ENCODE measurements around the gene PKP1. TPM values are rescaled to one million over a fixed set of nuclear protein-coding genes. Genes with fewer than 3 reads are reported as not detected.

PKP1 gene
- total and polyA plus RNA-seq, 2 donors (not counting 3 experiments of a cell fraction or from before 2014, with no cell fraction given): 0.01 TPM; not detected in 1

- no peak overlapping the region for H3K27ac ChIP-seq (ENCODE audit: insufficient read depth, low read depth, low read length)
- DNase-seq (ENCODE audit: low read depth, low spot score) (no peak), FAIRE-seq (no peak)
- H3K9ac ChIP-seq (replicated peaks; ENCODE audit: extremely low read depth, insufficient read depth, low read length): no peak overlapping the region
- H3K79me2 ChIP-seq (ENCODE audit: control insufficient read depth, insufficient read depth, low read length): no peaks in the 10 kb centered on the region
- no peaks in the 10 kb centered on the region for H3K9me1 ChIP-seq (replicated peaks; ENCODE audit: control insufficient read depth, extremely low read depth, insufficient read depth, low read length)
- H3K4me1 ChIP-seq (ENCODE audit: control insufficient read depth, extremely low read depth, insufficient read depth, low read length): no peaks in the 10 kb centered on the region
- no peak overlapping the region for H3K4me2 ChIP-seq (ENCODE audit: insufficient read depth, low read length)
- H2AFZ ChIP-seq (ENCODE audit: low read depth, low read length): no peak overlapping the region
- TF ChIP-seq POLR2AphosphoS5 (IDR thresholded peaks at IDR 0.05; ENCODE audit: insufficient read depth, low read depth, low read length) (no peak), MAX (IDR thresholded peaks at IDR 0.05; ENCODE audit: insufficient read depth, insufficient read length) (no peak), GATA2 (IDR thresholded peaks at IDR 0.05; ENCODE audit: insufficient read depth, insufficient read length, low read depth, low read length) (no peak), JUN (IDR thresholded peaks at IDR 0.05; ENCODE audit: borderline replicate concordance, insufficient read depth, insufficient read length, low read depth) (no peak), POLR2A (IDR thresholded peaks at IDR 0.05; ENCODE audit: low read depth, low read length) (no peak), EZH2 (IDR thresholded peaks at IDR 0.05; ENCODE audit: borderline replicate concordance, low read depth, low read length, severe bottlenecking) (no peak), FOS (IDR thresholded peaks at IDR 0.05; ENCODE audit: borderline replicate concordance, insufficient read depth, low read length) (no peak), CTCF (IDR thresholded peaks at IDR 0.05; ENCODE audit: extremely low read depth in 1 of 2, insufficient read depth in 1 of 2, low read depth in 1 of 2, low read length in 2 of 2) (no peak), MYC (IDR thresholded peaks at IDR 0.05; ENCODE audit: low read depth, low read length) (no peak)
- dilution Hi-C loops (cut with MboI; ENCODE audit: extremely low pct_ligation_motif_present, low sequenced_read_pairs) (no loop called here), intact Hi-C loops (cut with micrococcal nuclease) (no loop called here)
- H3K36me3 ChIP-seq (ENCODE audit: control insufficient read depth in 2 of 2, extremely low read depth in 1 of 2, insufficient read depth in 2 of 2, low read length in 2 of 2): no peaks in the 10 kb centered on the region
- H3K27me3 ChIP-seq (ENCODE audit: control insufficient read depth in 2 of 2, insufficient read depth in 2 of 2, low read length in 2 of 2): peaks cover 0 to 3% of the 10 kb centered on the region in 2 experiments
- no peaks in the 10 kb centered on the region for H4K20me1 ChIP-seq (replicated peaks; ENCODE audit: control insufficient read depth, extremely low read depth, insufficient read depth, low read length)
- H3K4me3 ChIP-seq (replicated peaks in 1 of 3; ENCODE audit: insufficient read depth in 1 of 3, low read depth in 1 of 3, low read length in 3 of 3): no peak overlapping the region
- ChIA-PET CTCF (interaction anchor here (1.0 to 2.4 kb wide), 4 partner anchors 10 to 88 kb away, joined by 3 to 6 read pairs (median 4); no protein-coding TSS in a partner anchor), POLR2A (no interaction called here)
- H3K9me3 ChIP-seq (replicated peaks; ENCODE audit: control insufficient read depth, insufficient read depth, low read length): no peaks in the 10 kb centered on the region
- no TSS peak for BruUV-seq (replicated peaks)
Measured at GRCh38 chr1:201272799-201273198, 10.5 kb upstream of the PKP1 start.
